HG03066 (cell line): Measurements from ENCODE around the gene STRA8.
"Not testable (repeated sequence)": the region's sequence is repeated elsewhere in the genome, so short reads cannot be mapped to it uniquely, and the experiment has no call there.

Source experiments
- ATAC-seq: cut with Tn5 transposase; IDR thresholded peaks from one replicate; pipeline ENCODE4 v1.9.1; 2021; ENCODE audit warnings: low read depth; ENCODE audit not compliant: unreplicated experiment

Gene STRA8

GRCh38 chr7:135204876-135205275, 28.8 kb upstream of the STRA8 start:
- no peak for ATAC-seq

- no peak for ATAC-seq
Observed at GRCh38 chr7:135205850-135206249, 27.8 kb upstream of the STRA8 start.

- ATAC-seq = peak; percentile 29
Observed at GRCh38 chr7:135206941-135207391, 26.7 kb upstream of the STRA8 start.

- ATAC-seq = no peak
Observed at GRCh38 chr7:135207406-135208101, 26.1 kb upstream of the STRA8 start.

- no peak for ATAC-seq
Observed at GRCh38 chr7:135208102-135208793, 25.4 kb upstream of the STRA8 start.

GRCh38 chr7:135209225-135209834, 24.3 kb upstream of the STRA8 start:
- ATAC-seq = no peak

- peak; percentile 1 for ATAC-seq
Observed at GRCh38 chr7:135210888-135211178, 22.8 kb upstream of the STRA8 start.

- peak; percentile 70 for ATAC-seq
Observed at GRCh38 chr7:135211179-135211945, 22.3 kb upstream of the STRA8 start, which contains the start of gene WDR91. WDR91 (minus strand) TSS chr7:135211526; CDS start chr7:135211502, 24 bp downstream.

GRCh38 chr7:135211946-135212685, 21.5 kb upstream of the STRA8 start:
- not testable (repeated sequence) for ATAC-seq

GRCh38 chr7:135213831-135214230, 19.8 kb upstream of the STRA8 start:
- no peak for ATAC-seq

- ATAC-seq = no peak
Observed at GRCh38 chr7:135215180-135215579, 18.5 kb upstream of the STRA8 start.

- ATAC-seq = no peak
Observed at GRCh38 chr7:135215698-135216097, 17.9 kb upstream of the STRA8 start.

- no peak for ATAC-seq
Observed at GRCh38 chr7:135217645-135218509, 15.8 kb upstream of the STRA8 start.

- ATAC-seq = no peak
Observed at GRCh38 chr7:135224027-135224426, 9.6 kb upstream of the STRA8 start.

GRCh38 chr7:135231686-135232085, 2.0 kb upstream of the STRA8 start:
- ATAC-seq = no peak

- no peak for ATAC-seq
Observed at GRCh38 chr7:135232087-135232486, 1.6 kb upstream of the STRA8 start.

- ATAC-seq = no peak
Observed at GRCh38 chr7:135232720-135233119, 918 bp upstream of the STRA8 start.

GRCh38 chr7:135234095-135234494, 457 bp downstream of the STRA8 start:
- not testable (repeated sequence) for ATAC-seq

- ATAC-seq = no peak
Observed at GRCh38 chr7:135234727-135235126, 1.1 kb downstream of the STRA8 start.
